IPS DF 6.9 (cell line): ENCODE results near the gene APAF1.
"Not testable (repeated sequence)": the region's sequence is repeated elsewhere in the genome, so short reads cannot be mapped to it uniquely, and the experiment has no call there.

Experiments used
- DNase-seq: peaks from one replicate; pipeline ENCODE4 v3.0.0-alpha.2; 2013; ENCODE audit warnings: low read depth, low spot score
- H3K27ac ChIP-seq: one replicate; pipeline ENCODE4 v1.5.1; 2013; ENCODE audit warnings: low read length, control low read depth
- H3K27me3 ChIP-seq: 2 replicates; pipeline ENCODE4 v1.6.1; 2013; ENCODE audit warnings: mild to moderate bottlenecking, low read length; ENCODE audit not compliant: control insufficient read depth, insufficient read depth
- H3K36me3 ChIP-seq: 2 replicates; pipeline ENCODE4 v1.6.1; 2013; ENCODE audit warnings: low read length; ENCODE audit not compliant: control insufficient read depth, insufficient read depth
- H3K4me1 ChIP-seq: 2 replicates; pipeline ENCODE4 v1.6.1; 2013; ENCODE audit warnings: low read length; ENCODE audit not compliant: control insufficient read depth, insufficient read depth
- H3K4me3 ChIP-seq: 2 replicates; pipeline ENCODE4 v1.5.1; 2013; ENCODE audit warnings: mild to moderate bottlenecking, low read length
- H3K9me3 ChIP-seq: 2 replicates; pipeline ENCODE4 v1.6.1; 2013; ENCODE audit warnings: low read length, inconsistent platforms; ENCODE audit not compliant: control insufficient read depth, insufficient read depth
- WGBS: extraction: QIAGEN DNeasy Blood & Tissue Kit; methylation state at CpG from one replicate; pipeline ENCODE4 v1.1.7; 2013; ENCODE audit warnings: mixed read lengths, missing lambda C conversion rate; ENCODE audit not compliant: insufficient read length, insufficient coverage; 5-methylcytosine and 5-hydroxymethylcytosine counted together

The APAF1 gene

GRCh38 chr12:98741556-98742265, 96.6 kb downstream of the APAF1 start:
- WGBS, result no CpG with 5 or more reads among the region's 12 CpGs
- DNase-seq, result no peak

GRCh38 chr12:98743362-98743953, 98.4 kb downstream of the APAF1 start:
- no peak overlapping the region for H3K27ac ChIP-seq
- DNase-seq, result no peak
- H3K4me3 ChIP-seq, result no peak overlapping the region
- no peaks in the 10 kb centered on the region for H3K4me1 ChIP-seq
- H3K36me3 ChIP-seq, result no peaks in the 10 kb centered on the region
- WGBS, result no CpG with 5 or more reads among the region's 4 CpGs
- H3K9me3 ChIP-seq, result no peaks in the 10 kb centered on the region
- H3K27me3 ChIP-seq, result peaks cover 2% of the 10 kb centered on the region; the same call in 1 of the 2 replicates

More at GRCh38 chr12:98741556-98742265, 96.6 kb downstream of the APAF1 start:
- no peaks in the 10 kb centered on the region for H3K9me3 ChIP-seq
- no peak overlapping the region for H3K4me3 ChIP-seq
- no peak overlapping the region for H3K27ac ChIP-seq
- H3K36me3 ChIP-seq, result no peaks in the 10 kb centered on the region
- peaks cover 2% of the 10 kb centered on the region; the same call in 1 of the 2 replicates for H3K27me3 ChIP-seq
- no peaks in the 10 kb centered on the region for H3K4me1 ChIP-seq

GRCh38 chr12:98744680-98745079, 99.6 kb downstream of the APAF1 start:
- Histone ChIP-seq H3K36me3 (no peaks in the 10 kb centered on the region), H3K4me1 (no peaks in the 10 kb centered on the region), H3K9me3 (no peaks in the 10 kb centered on the region), H3K27me3 (peaks cover 2% of the 10 kb centered on the region; the same call in 1 of the 2 replicates), H3K4me3 (no peak overlapping the region), H3K27ac (no peak overlapping the region)
- DNase-seq, result no peak
- WGBS, result no CpG with 5 or more reads among the region's 3 CpGs

- no peaks in the 10 kb centered on the region for H3K4me1 ChIP-seq
- DNase-seq, result no peak
- WGBS, result no CpG with 5 or more reads among the region's 54 CpGs
- peak overlapping the region; percentile 29; the same call in 1 of the 2 replicates for H3K4me3 ChIP-seq
- no peaks in the 10 kb centered on the region for H3K9me3 ChIP-seq
- H3K27me3 ChIP-seq, result peaks cover 2% of the 10 kb centered on the region; the same call in 1 of the 2 replicates
- no peaks in the 10 kb centered on the region for H3K36me3 ChIP-seq
- no peak overlapping the region for H3K27ac ChIP-seq
Observed at GRCh38 chr12:98745578-98746391, 100.7 kb downstream of the APAF1 start.

- WGBS, result no CpG with 5 or more reads among the region's 3 CpGs
- DNase-seq, result no peak
Observed at GRCh38 chr12:98748463-98748862, 103.4 kb downstream of the APAF1 start.

GRCh38 chr12:98750511-98750910, 105.4 kb downstream of the APAF1 start:
- no peak overlapping the region for H3K27ac ChIP-seq
- H3K36me3 ChIP-seq, result no peaks in the 10 kb centered on the region
- no peak overlapping the region for H3K4me3 ChIP-seq
- H3K9me3 ChIP-seq, result no peaks in the 10 kb centered on the region
- no peaks in the 10 kb centered on the region; the same call in 1 of the 2 replicates for H3K27me3 ChIP-seq
- no CpG with 5 or more reads among the region's 9 CpGs for WGBS
- no peaks in the 10 kb centered on the region for H3K4me1 ChIP-seq
- DNase-seq, result no peak

More at GRCh38 chr12:98748463-98748862, 103.4 kb downstream of the APAF1 start:
- Histone ChIP-seq H3K27ac (no peak overlapping the region), H3K27me3 (peaks cover 2% of the 10 kb centered on the region; the same call in 1 of the 2 replicates), H3K4me1 (no peaks in the 10 kb centered on the region), H3K36me3 (no peaks in the 10 kb centered on the region), H3K4me3 (no peak overlapping the region), H3K9me3 (no peaks in the 10 kb centered on the region)

GRCh38 chr12:98751580-98752115, 106.6 kb downstream of the APAF1 start:
- no peaks in the 10 kb centered on the region for H3K36me3 ChIP-seq
- H3K27me3 ChIP-seq, result no peaks in the 10 kb centered on the region
- H3K4me3 ChIP-seq, result no peak overlapping the region
- WGBS, result no CpG with 5 or more reads among the region's 4 CpGs
- no peaks in the 10 kb centered on the region for H3K4me1 ChIP-seq
- no peak for DNase-seq
- no peaks in the 10 kb centered on the region for H3K9me3 ChIP-seq
- no peak overlapping the region for H3K27ac ChIP-seq

GRCh38 chr12:98752726-98753125, 107.6 kb downstream of the APAF1 start:
- H3K27ac ChIP-seq, result no peak overlapping the region
- H3K9me3 ChIP-seq, result no peaks in the 10 kb centered on the region
- no peak for DNase-seq
- no peaks in the 10 kb centered on the region for H3K4me1 ChIP-seq
- no CpG with 5 or more reads among the region's 5 CpGs for WGBS
- no peak overlapping the region for H3K4me3 ChIP-seq
- H3K36me3 ChIP-seq, result no peaks in the 10 kb centered on the region
- no peaks in the 10 kb centered on the region for H3K27me3 ChIP-seq

- no peaks in the 10 kb centered on the region for H3K9me3 ChIP-seq
- H3K36me3 ChIP-seq, result no peaks in the 10 kb centered on the region
- no peaks in the 10 kb centered on the region for H3K4me1 ChIP-seq
- H3K27me3 ChIP-seq, result no peaks in the 10 kb centered on the region
- no CpG with 5 or more reads among the region's 5 CpGs for WGBS
- DNase-seq, result no peak
- no peak overlapping the region for H3K27ac ChIP-seq
- H3K4me3 ChIP-seq, result no peak overlapping the region
Observed at GRCh38 chr12:98754095-98754494, 109.0 kb downstream of the APAF1 start.

- WGBS, result no CpG with 5 or more reads among the region's 5 CpGs
Observed at GRCh38 chr12:98755855-98756254, 110.8 kb downstream of the APAF1 start.

More at GRCh38 chr12:98755855-98756254, 110.8 kb downstream of the APAF1 start:
- not testable (repeated sequence) for H3K27me3 ChIP-seq, H3K36me3 ChIP-seq, DNase-seq, H3K4me3 ChIP-seq, H3K4me1 ChIP-seq, H3K27ac ChIP-seq, H3K9me3 ChIP-seq
